Anterior cingulate cortex (tissue), 58 donors: Measurements from ENCODE around the gene LDB3.

Source experiments
- DNase-seq, 58 donors: peaks; one replicate each; lab custom pipeline; 2025; lab: John Stamatoyannopoulos, UW

LDB3 gene

DNA sequence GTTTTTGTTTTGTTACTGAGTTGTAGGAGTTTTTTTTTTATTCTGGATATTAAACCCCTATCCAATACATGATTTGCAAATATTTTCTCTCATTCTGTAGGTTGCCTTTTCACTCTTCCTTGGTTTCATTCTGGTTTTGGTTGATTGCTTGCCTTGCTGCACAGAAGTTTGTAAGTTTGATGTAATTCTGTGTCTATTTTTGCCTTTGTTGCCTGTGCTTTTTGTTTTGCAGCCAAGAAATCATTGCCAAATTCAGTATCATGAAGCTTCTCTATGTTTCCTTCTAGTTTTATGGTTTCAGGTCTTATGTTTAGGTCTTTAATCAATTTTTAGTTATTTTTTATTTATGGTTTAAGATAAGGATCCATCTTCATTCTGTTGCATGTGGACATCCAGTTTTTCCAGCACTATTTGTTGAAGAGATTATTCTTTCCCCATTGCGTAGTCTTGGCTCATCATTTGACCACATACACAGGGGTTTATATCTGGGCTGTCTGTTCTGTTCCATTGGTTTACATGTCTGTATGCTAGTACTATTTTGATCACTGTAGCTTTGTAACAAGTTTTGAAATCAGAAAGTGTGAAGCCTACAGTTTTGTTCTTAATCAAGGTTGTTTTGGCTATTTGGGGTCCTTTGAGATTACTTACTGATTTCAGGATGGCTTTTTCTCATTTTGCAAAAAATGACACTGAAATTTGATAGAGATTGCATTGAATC lies 114.5 kb downstream of the LDB3 start:
- no peak for DNase-seq

DNA sequence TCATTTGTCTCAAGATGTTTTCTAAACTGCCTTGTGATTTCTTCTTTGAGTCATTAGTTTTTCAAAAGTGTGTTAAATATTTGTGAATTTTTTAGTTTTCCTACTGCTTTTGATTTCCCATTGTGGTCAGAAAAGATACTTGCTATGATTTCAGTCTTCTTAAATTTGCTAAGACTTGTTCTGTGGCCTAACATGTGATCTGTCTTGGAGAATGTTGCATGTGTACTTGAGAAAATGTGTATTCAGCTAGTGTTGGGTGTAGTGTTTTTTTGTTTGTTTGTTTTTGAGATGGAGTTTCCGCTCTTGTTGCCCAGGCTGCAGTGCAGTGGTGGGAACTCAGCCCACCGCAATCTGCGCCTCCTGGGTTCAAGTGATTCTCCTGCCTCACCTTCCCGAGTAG lies 116.7 kb downstream of the LDB3 start:
- no peak for DNase-seq
